ENCODE measurements around the gene STAG3. TPM values are rescaled to one million over a fixed set of nuclear protein-coding genes. Genes with fewer than 3 reads are reported as not detected.
"Not testable (repeated sequence)": the region's sequence is repeated elsewhere in the genome, so short reads cannot be mapped to it uniquely, and the experiment has no call there.

Gene STAG3
- 8.3 TPM for polyA plus RNA-seq (2013)

DNA sequence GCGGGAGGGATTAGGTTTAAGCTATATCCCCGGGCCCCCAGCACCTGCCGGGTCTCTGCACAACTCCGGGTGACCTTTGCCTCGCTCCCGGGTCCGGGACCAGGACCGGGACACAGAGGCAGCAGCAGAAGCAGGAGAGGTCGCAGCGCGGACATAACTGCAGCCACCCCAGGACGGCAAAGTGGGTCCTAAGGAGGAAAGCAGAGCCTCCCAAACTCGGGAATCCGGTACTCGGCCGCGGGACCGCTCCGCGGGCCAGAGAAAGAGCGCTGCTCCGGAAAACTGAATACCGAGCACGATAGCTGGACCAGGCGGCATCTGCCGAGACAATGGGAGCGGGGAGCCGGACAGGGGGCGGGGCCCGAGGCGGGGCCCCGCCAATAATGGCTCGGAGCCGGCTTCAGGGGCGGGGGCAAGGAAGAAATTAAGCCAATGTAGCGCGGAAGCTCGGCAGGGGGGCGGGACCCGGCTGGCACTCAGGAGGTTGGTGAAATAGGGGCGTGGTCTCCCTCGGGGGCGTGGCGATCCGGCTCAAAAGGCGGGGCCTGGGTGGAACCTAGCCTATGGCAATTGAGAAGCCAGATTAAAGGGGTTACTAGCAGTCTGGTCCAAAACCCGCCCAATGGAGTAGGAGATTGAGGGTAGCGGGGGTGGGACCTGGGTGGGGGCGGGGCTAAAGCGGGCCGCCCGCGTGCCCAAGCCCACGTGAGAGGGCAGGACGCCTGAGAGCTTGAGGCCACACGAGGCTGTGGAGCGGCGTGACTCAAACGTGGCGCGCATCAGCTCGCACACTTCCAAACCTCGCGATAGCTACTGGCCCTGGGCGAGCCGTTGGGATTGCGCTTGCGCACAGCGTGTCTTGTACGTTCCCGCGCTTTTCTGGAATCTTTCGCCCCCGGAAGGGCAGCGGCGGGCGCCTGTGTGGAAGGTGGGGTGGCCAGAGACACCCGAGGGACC is at the start of gene STAG3, which contains the start of gene GPC2:
STAG3 (plus strand) TSS at position 874 of the 957 bp plus-strand sequence. CDS start 2,639 bp downstream, outside the sequence.
GPC2 (minus strand) TSS at position 337 of the 957 bp plus-strand sequence; CDS start at position 155, 182 bp downstream.
- peaks cover 0 to 15% (median 13%) of the 10 kb centered on the region in 4 experiments for H3K4me1 ChIP-seq (ENCODE audit: control extremely low read depth in 1 of 4, control insufficient read depth in 4 of 4, insufficient read depth in 4 of 4, low read length in 3 of 4)
- no peaks in the 10 kb centered on the region for H3K9me3 ChIP-seq (ENCODE audit: control extremely low read depth in 1 of 5, control insufficient read depth in 4 of 5, insufficient read depth in 2 of 5, low read depth in 1 of 5, low read length in 4 of 5)
- POLR2A ChIA-PET, result interaction anchor here (0.6 kb wide), 1 partner anchor 146 kb away, joined by 3 read pairs; no protein-coding TSS in a partner anchor
- peaks cover 0 to 11% (median 0%) of the 10 kb centered on the region in 4 experiments for H3K36me3 ChIP-seq (ENCODE audit: control insufficient read depth in 4 of 4, insufficient read depth in 4 of 4, low read length in 3 of 4)
- peak; percentile 97 to 98 (median 98) for DNase-seq
- WGBS (ENCODE audit: insufficient coverage), result 5% methylated on average over 69 of the region's 78 CpGs
- H3K27ac ChIP-seq (ENCODE audit: insufficient read depth in 1 of 2, low read depth in 1 of 2, low read length in 2 of 2, poor library complexity in 1 of 2, severe bottlenecking in 2 of 2), result no peak within 1 kb of the TSS
- H3K4me3 ChIP-seq (ENCODE audit: control insufficient read depth in 1 of 7, extremely low read depth in 1 of 7, insufficient read depth in 4 of 7, low read depth in 2 of 7, low read length in 6 of 7), result peak within 1 kb of the TSS; percentile 38 to 89 (median 79)
- H3K27me3 ChIP-seq (replicated peaks in 2 of 5; ENCODE audit: control insufficient read depth in 4 of 5, insufficient read depth in 5 of 5, low read length in 4 of 5), result peaks cover 0 to 3% (median 0%) of the 10 kb centered on the region in 5 experiments
- CTCF ChIA-PET, result interaction anchor here (1.2 to 1.9 kb wide), 2 partner anchors 12 to 21 kb away, joined by 3 to 13 read pairs; no protein-coding TSS in a partner anchor

DNA sequence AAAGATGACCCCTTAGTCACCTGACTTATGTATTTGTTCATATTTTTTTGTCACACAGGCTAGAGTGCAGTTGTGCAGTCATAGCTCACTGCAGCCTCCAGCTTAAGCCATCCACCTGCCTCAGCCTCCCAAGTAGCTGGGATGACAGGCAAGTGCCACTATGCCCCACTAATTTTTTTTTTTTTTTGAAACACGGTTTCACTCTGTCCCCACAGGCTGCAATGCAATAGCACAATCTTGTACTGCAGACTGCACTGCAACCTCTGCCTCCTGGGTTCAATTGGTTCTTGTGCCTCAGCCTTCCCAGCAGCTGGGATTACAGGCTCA is 49.1 kb upstream of the STAG3 start:
- Histone ChIP-seq H3K36me3 (ENCODE audit: control insufficient read depth in 4 of 4, insufficient read depth in 4 of 4, low read length in 3 of 4) (peaks cover 0 to 6% (median 0%) of the 10 kb centered on the region in 4 experiments), H3K4me1 (ENCODE audit: control extremely low read depth in 1 of 4, control insufficient read depth in 4 of 4, insufficient read depth in 4 of 4, low read length in 3 of 4) (peaks cover 0 to 35% (median 26%) of the 10 kb centered on the region in 4 experiments), H3K27ac (ENCODE audit: insufficient read depth in 1 of 2, low read depth in 1 of 2, low read length in 2 of 2, poor library complexity in 1 of 2, severe bottlenecking in 2 of 2) (no peak overlapping the region), H3K9me3 (ENCODE audit: control extremely low read depth in 1 of 5, control insufficient read depth in 4 of 5, insufficient read depth in 2 of 5, low read depth in 1 of 5, low read length in 4 of 5) (no peaks in the 10 kb centered on the region), H3K27me3 (replicated peaks in 2 of 5; ENCODE audit: control insufficient read depth in 4 of 5, insufficient read depth in 5 of 5, low read length in 4 of 5) (no peaks in the 10 kb centered on the region), H3K4me3 (ENCODE audit: control insufficient read depth in 1 of 7, extremely low read depth in 1 of 7, insufficient read depth in 4 of 7, low read depth in 2 of 7, low read length in 6 of 7) (peak overlapping the region in 1 of 7 experiments; percentile 84)
- WGBS (ENCODE audit: insufficient coverage), result no CpG with 5 or more reads among the region's 1 CpG
- POLR2A ChIA-PET, result interaction anchor here (0.5 to 1.6 kb wide), 5 partner anchors 27 to 707 kb away, joined by 3 to 6 read pairs (median 3); partner anchors contain the start of genes AP4M1 and MCM7
- no peak for DNase-seq
- CTCF ChIA-PET, result interaction anchor here (0.6 to 11.4 kb wide), 10 partner anchors 10 to 215 kb away, joined by 3 to 127 read pairs (median 3); partner anchors contain the start of genes MCM7 and PVRIG

DNA sequence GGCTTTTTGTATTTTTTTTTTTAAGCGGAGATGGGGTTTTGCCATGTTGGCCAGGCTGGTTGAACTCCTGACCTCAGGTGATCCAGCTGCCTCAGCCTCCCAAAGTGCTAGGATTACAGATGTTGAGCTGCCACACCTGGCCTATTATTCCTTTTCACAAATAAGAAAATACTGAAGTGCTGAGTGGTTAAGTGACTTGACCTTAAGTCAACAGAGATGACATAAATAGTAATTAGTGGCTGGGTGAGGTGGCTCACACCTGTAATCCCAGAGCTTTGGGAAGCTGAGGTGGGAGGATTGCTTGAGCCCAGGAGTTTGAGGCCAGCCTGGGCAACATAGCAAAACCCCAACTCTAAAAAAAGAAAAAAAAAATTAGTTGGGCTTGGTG is 47.5 kb upstream of the STAG3 start:
- not testable (repeated sequence) for H3K9me3 ChIP-seq (ENCODE audit: control extremely low read depth in 1 of 5, control insufficient read depth in 4 of 5, insufficient read depth in 2 of 5, low read depth in 1 of 5, low read length in 4 of 5); H3K4me3 ChIP-seq (ENCODE audit: control insufficient read depth in 1 of 7, extremely low read depth in 1 of 7, insufficient read depth in 4 of 7, low read depth in 2 of 7, low read length in 6 of 7); DNase-seq; H3K27ac ChIP-seq (ENCODE audit: insufficient read depth in 1 of 2, low read depth in 1 of 2, low read length in 2 of 2, poor library complexity in 1 of 2, severe bottlenecking in 2 of 2); H3K27me3 ChIP-seq (replicated peaks in 2 of 5; ENCODE audit: control insufficient read depth in 4 of 5, insufficient read depth in 5 of 5, low read length in 4 of 5); H3K36me3 ChIP-seq (ENCODE audit: control insufficient read depth in 4 of 4, insufficient read depth in 4 of 4, low read length in 3 of 4)
- CTCF ChIA-PET, result interaction anchor here (0.7 to 11.4 kb wide), 15 partner anchors 9 to 89 kb away, joined by 3 to 127 read pairs (median 5); partner anchors contain the start of genes AP4M1, LAMTOR4, MCM7 and PVRIG
- 100% methylated on average over 1 of the region's 1 CpG for WGBS (ENCODE audit: insufficient coverage)
- peaks cover 0 to 28% (median 24%) of the 10 kb centered on the region in 4 experiments for H3K4me1 ChIP-seq (ENCODE audit: control extremely low read depth in 1 of 4, control insufficient read depth in 4 of 4, insufficient read depth in 4 of 4, low read length in 3 of 4)
- POLR2A ChIA-PET, result interaction anchor here (0.6 kb wide), 1 partner anchor 722 kb away, joined by 4 read pairs; the partner anchor contains the start of genes BUD31 and PDAP1

DNA sequence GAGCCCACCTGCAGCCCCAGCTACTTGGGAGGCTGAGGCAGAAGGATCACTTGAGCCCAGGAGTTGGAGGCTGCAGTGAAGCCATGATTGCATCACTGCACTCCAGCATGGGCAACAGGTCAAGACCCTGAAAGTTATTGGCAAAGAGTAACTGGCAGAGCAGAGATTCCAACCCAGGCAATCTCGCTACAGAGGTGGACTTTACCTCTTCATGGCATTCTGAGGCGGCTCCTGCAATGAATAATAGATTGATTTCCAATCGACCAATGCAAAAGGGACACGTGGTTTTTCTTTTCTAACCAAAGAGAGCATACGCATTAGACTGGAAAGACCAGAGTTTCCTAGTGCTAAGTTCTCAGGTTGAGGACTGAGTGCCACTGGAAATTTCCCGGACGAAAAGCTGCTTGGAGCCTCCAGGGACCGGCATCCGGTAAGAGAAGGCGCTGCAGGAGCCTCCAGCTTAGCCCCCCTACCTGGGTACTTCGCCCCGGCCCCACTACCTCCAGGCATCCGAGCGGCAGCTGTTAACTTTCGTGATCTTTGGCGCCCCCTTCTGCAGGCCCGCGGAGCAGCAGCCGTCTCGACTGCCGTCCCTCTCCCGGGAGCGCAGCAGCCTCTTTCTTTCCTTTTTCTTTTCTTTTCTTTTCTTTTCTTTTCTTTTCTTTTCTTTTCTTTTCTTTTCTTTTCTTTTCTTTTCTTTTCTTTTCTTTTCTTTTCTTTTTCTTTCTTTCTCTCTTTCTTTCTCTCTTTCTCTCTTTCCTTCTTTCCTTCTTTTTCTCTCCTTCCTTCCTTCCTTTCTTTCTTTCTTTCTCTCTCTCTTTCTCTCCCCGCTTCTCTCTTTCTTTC is 46.9 kb upstream of the STAG3 start:
- Histone ChIP-seq H3K4me1 (ENCODE audit: control extremely low read depth in 1 of 4, control insufficient read depth in 4 of 4, insufficient read depth in 4 of 4, low read length in 3 of 4) (peaks cover 0 to 24% (median 23%) of the 10 kb centered on the region in 4 experiments), H3K36me3 (ENCODE audit: control insufficient read depth in 4 of 4, insufficient read depth in 4 of 4, low read length in 3 of 4) (no peaks in the 10 kb centered on the region), H3K9me3 (ENCODE audit: control extremely low read depth in 1 of 5, control insufficient read depth in 4 of 5, insufficient read depth in 2 of 5, low read depth in 1 of 5, low read length in 4 of 5) (no peaks in the 10 kb centered on the region), H3K27me3 (replicated peaks in 2 of 5; ENCODE audit: control insufficient read depth in 4 of 5, insufficient read depth in 5 of 5, low read length in 4 of 5) (no peaks in the 10 kb centered on the region), H3K4me3 (ENCODE audit: control insufficient read depth in 1 of 7, extremely low read depth in 1 of 7, insufficient read depth in 4 of 7, low read depth in 2 of 7, low read length in 6 of 7) (peak overlapping the region in 2 of 7 experiments; percentile 4 to 59), H3K27ac (ENCODE audit: insufficient read depth in 1 of 2, low read depth in 1 of 2, low read length in 2 of 2, poor library complexity in 1 of 2, severe bottlenecking in 2 of 2) (no peak overlapping the region)
- CTCF ChIA-PET, result interaction anchor here (0.7 to 11.4 kb wide), 16 partner anchors 10 to 88 kb away, joined by 3 to 127 read pairs (median 4); partner anchors contain the start of genes AP4M1, LAMTOR4, MCM7 and PVRIG
- 16% methylated on average over 22 of the region's 24 CpGs for WGBS (ENCODE audit: insufficient coverage)
- DNase-seq, result peak; percentile 61 to 77 (median 74)
- POLR2A ChIA-PET, result interaction anchor here (1.1 kb wide), 1 partner anchor 49 kb away, joined by 4 read pairs; no protein-coding TSS in a partner anchor

DNA sequence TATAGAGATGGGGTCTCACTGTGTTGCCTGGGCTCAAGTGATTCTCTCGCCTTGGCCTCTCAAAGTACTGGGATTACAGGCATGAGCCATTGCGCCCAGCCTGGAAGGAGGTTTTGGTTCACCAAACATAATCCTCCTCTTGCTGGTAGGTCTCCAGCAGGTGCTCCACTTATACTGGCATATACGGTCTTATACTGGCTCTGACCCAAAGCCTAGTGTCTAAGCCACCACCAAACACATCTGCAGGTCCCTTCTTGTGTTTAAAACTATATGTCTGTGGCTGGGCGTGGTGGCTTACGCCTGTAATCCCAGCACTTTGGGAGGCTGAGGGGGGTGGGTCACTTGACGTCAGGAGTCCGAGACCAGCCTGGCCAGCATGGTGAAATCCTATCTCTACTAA is 45.6 kb upstream of the STAG3 start:
- Histone ChIP-seq H3K27me3 (replicated peaks in 2 of 5; ENCODE audit: control insufficient read depth in 4 of 5, insufficient read depth in 5 of 5, low read length in 4 of 5) (no peaks in the 10 kb centered on the region), H3K36me3 (ENCODE audit: control insufficient read depth in 4 of 4, insufficient read depth in 4 of 4, low read length in 3 of 4) (no peaks in the 10 kb centered on the region), H3K4me1 (ENCODE audit: control extremely low read depth in 1 of 4, control insufficient read depth in 4 of 4, insufficient read depth in 4 of 4, low read length in 3 of 4) (peaks cover 0 to 19% (median 15%) of the 10 kb centered on the region in 4 experiments), H3K27ac (ENCODE audit: insufficient read depth in 1 of 2, low read depth in 1 of 2, low read length in 2 of 2, poor library complexity in 1 of 2, severe bottlenecking in 2 of 2) (no peak overlapping the region), H3K9me3 (ENCODE audit: control extremely low read depth in 1 of 5, control insufficient read depth in 4 of 5, insufficient read depth in 2 of 5, low read depth in 1 of 5, low read length in 4 of 5) (no peaks in the 10 kb centered on the region), H3K4me3 (ENCODE audit: control insufficient read depth in 1 of 7, extremely low read depth in 1 of 7, insufficient read depth in 4 of 7, low read depth in 2 of 7, low read length in 6 of 7) (no peak overlapping the region)
- ChIA-PET CTCF (interaction anchor here (1.1 to 11.4 kb wide), 24 partner anchors 8 to 215 kb away, joined by 3 to 127 read pairs (median 6); partner anchors contain the start of genes AP4M1, GAL3ST4, LAMTOR4 and PVRIG), POLR2A (interaction anchor here (0.8 to 1.0 kb wide), 3 partner anchors 51 to 85 kb away, joined by 3 to 6 read pairs (median 3); no protein-coding TSS in a partner anchor)
- WGBS (ENCODE audit: insufficient coverage), result 62% methylated on average over 5 of the region's 7 CpGs
- DNase-seq, result no peak

- no peak overlapping the region for H3K27ac ChIP-seq (ENCODE audit: insufficient read depth in 1 of 2, low read depth in 1 of 2, low read length in 2 of 2, poor library complexity in 1 of 2, severe bottlenecking in 2 of 2)
- H3K4me1 ChIP-seq (ENCODE audit: control extremely low read depth in 1 of 4, control insufficient read depth in 4 of 4, insufficient read depth in 4 of 4, low read length in 3 of 4), result peaks cover 0 to 14% (median 11%) of the 10 kb centered on the region in 4 experiments
- no peaks in the 10 kb centered on the region for H3K36me3 ChIP-seq (ENCODE audit: control insufficient read depth in 4 of 4, insufficient read depth in 4 of 4, low read length in 3 of 4)
- 56% methylated on average over 2 of the region's 3 CpGs for WGBS (ENCODE audit: insufficient coverage)
- ChIA-PET POLR2A (interaction anchor here (0.8 to 1.0 kb wide), 2 partner anchors 78 to 85 kb away, joined by 3 read pairs; no protein-coding TSS in a partner anchor), CTCF (interaction anchor here (0.6 to 11.4 kb wide), 30 partner anchors 9 to 215 kb away, joined by 3 to 127 read pairs (median 6); partner anchors contain the start of genes AP4M1, GAL3ST4, LAMTOR4 and MCM7)
- DNase-seq, result peak; percentile 65 to 76 (median 69)
- no peak overlapping the region for H3K4me3 ChIP-seq (ENCODE audit: control insufficient read depth in 1 of 7, extremely low read depth in 1 of 7, insufficient read depth in 4 of 7, low read depth in 2 of 7, low read length in 6 of 7)
- no peaks in the 10 kb centered on the region for H3K9me3 ChIP-seq (ENCODE audit: control extremely low read depth in 1 of 5, control insufficient read depth in 4 of 5, insufficient read depth in 2 of 5, low read depth in 1 of 5, low read length in 4 of 5)
- no peaks in the 10 kb centered on the region for H3K27me3 ChIP-seq (replicated peaks in 2 of 5; ENCODE audit: control insufficient read depth in 4 of 5, insufficient read depth in 5 of 5, low read length in 4 of 5)
Measured at GRCh38 chr7:100132697-100133151, 45.0 kb upstream of the STAG3 start.

All from common myeloid progenitor, CD34-positive (primary cell).